Dermis blood vessel endothelial cell (primary cell): Measurements from ENCODE around the gene TAPBP. TPM values are rescaled to one million over a fixed set of nuclear protein-coding genes. Genes with fewer than 3 reads are reported as not detected.
A peak's percentile ranks its signal among the peaks of the same experiment; 100 is the strongest.
"Not testable (repeated sequence)": the region's sequence is repeated elsewhere in the genome, so short reads cannot be mapped to it uniquely, and the experiment has no call there.

Source experiments
- DNase-seq: peaks from one replicate; pipeline ENCODE4 v3.0.0; 2010
- total RNA-seq: library from RNA; depleted of rRNA; stranded (reverse); fragments of >200 nt; gene quantifications from 2 replicates; pipeline ENCODE4 v1.2.3, GENCODE V29; 2014

The TAPBP gene
- total RNA-seq, 1 donor from 2014 or later: 137 TPM

DNA sequence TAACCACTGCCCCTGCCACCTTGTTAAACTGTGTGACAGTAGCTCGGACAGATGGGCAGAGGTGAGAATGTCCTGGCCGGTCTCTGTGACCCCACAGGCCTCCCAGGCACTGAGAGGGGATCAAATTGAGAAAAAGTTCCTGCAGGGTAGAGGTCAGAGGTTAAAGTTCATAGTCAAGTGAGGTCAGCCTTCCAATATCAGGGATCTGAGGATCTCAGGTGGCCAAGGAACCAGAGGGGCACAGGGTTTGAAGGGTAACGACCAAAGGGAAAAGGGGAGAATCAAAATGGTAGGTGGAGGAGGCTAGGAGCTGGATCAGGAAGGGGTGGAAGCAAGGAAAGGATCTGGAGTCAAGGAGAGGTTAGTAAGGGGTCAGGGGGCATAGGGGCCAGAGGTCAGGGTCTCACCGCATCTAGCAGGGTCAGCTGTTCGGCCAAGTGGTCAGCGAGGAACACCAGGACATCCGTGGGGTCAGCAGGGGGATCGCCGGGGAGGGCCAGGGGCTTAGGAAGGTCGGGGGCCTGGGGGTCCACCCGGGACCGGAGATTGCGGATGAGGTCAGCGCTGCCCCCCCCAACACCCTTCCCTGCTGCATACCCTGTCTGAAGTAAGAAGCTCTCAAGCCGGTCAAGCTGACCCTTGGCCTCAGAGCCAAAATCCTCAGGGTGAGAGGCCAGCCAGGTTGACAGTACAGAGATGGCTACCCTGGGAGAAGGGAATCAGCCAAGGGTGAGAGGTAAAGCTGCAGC is 18.1 kb downstream of the TAPBP start:
- DNase-seq: no peak

DNA sequence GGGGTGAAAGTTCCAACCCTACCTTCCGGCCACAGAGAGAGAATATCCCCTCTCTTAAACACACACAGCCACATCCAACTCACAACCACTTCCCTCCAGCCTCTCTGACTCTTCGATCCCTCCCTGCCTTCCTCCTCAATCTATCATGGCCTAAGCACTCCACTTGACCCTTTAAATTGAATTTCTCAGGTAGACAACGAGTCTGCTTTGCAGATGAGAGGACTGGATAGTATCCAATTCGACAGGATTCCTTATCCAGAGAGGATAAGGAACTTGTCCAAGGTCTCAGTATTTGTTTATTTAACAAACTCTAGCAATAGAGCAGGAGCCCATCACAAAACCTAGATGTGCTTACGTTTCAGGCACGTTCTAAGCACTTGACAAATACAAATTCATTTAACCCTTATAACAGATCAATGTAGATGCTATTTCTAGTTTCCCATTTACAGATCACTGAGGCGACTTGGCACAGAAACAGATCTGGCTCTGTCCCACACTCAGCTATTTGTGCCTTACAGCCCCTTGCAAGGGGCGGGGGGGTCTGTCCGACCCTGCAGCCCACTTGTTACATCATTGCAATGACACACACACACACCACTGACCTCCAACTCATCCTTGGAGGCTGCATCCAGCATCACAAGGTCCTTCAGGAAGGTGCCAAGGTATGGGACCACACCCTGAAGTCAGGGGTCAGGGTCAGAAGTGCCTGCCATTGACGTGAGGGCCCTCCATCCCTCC is 19.6 kb downstream of the TAPBP start:
- DNase-seq: no peak

DNA sequence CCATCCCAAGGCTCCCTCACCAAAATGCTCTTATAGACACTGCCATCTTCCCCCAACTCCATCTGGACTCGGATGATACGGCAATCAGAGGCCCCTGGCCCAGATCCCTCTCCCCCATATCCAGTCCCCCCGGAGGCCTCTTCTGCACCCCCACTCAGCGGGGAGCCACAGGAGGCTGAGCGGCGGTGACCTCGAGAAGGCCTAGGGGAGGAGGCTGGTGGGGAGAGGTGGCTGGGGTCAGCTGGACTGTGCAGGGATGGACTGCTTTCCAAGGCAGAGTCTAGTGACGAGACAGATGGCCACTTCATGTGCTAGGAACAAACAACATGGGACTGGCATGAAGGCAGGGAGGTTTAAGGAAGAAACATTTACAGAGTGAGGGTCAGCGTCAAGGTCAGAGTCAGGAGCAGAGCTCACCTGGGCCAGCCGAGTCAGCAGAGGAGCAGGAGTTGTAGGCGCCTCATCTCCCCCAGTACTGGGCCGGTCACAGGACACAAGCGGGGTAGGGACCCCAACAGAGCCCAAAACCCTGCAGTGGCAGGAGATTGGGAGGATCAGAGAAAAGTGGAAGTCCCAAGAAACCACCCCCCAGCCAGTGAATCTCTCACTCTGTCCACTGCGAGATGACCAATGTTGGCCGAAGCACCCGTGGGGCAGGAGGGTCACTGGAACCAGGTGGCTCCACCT is 20.7 kb downstream of the TAPBP start:
- no peak for DNase-seq

DNA sequence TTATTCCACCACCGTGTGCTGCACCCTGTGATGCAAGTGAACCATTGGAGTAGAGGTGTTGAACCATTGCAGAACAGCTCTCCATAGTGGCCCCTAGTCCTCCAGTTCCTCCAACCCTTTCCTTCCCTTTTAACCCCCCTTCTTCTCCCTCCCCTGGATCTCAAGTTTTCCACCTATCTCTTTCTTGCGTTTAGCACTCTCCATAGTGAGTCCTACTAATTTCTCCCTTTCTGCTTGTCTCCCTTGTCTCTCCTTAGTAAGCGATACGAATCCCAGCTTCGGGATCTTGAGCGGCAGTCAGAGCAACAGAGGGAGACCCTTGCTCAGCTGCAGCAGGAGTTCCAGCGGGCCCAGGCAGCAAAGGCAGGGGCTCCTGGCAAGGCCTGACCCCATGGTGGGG is 23.4 kb downstream of the TAPBP start:
- DNase-seq: no peak

DNA sequence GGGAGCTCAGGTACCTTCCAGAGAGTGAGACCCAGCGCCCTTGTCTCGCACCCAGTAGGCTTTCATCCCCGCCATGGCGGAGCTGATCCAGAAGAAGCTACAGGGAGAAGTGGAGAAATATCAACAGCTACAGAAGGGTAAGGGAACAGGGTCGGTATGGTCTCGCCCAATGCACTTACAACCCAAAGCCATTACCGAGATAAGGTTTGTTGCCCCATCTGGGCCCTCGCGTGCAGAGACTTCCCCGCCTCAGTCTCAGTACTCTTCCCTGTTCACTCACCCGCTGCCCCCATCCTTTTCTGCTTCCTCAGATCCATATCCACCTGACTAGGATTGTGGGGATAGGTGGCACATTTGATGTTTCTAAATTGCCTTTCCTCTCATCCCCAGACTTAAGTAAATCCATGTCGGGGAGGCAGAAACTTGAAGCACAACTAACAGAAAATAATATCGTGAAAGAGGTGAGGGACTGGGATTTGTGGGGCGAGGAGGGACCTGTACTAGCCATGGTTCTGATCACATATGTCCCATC is 24.0 kb downstream of the TAPBP start:
- DNase-seq: no peak

- peak; percentile 92 for DNase-seq
These were observed 24.7 kb downstream of the TAPBP start, which contains the start of the genes PFDN6 and WDR46 for GRCh38 chr6:33288921-33289783. Gene PFDN6 (plus strand): TSS chr6:33289601. CDS start chr6:33289857, 256 bp downstream. Gene WDR46 (minus strand): TSS chr6:33289239. CDS start chr6:33289170, 69 bp downstream.

GRCh38 chr6:33288141-33288920 is 25.5 kb downstream of the TAPBP start:
- DNase-seq: peak; percentile 12

DNA sequence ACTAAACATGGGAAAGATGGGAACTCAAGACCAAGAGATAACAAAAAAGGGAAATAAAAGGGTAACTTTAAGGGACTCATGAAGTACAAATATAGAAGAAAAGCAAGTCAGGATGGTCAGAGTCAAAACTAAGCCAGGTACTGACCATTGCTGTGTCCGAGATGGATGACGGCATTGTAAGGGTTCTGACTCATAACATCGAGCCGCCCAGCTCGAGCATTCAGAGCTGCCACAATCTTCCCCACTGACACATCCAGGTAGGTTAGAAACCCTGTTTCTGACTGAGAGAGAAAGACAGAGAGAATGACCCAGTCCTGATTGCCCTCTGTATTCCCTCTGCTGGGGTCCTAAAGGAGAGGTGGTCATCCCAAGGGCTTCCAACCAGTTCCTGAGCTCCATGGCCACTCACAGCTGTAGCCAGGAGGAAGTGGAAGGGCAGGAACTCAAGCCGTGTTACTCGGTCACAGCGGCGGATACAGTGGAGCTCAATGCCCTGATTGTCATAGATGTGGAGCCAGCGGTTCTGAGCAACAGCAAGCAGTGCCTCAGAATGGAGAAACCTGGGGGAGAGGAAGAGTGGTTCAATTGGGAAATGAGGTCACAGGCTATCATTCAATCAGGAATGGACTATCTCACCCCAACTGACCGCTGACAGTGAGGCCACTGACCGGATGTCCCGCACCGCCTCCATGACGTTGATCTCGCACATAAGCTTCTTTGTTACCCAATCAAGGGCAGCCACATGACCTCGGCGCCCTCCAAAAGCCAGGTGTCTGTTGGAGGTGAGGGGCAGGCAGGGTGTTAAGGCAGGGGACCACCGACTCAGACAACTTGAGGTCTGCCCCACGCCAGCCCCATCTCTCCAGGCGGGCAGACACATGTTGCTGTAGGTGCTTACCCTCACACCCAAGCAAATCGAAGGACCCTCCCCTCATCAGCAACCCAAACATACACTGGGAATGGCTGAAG is 26.6 kb downstream of the TAPBP start:
- DNase-seq: no peak

GRCh38 chr6:33285214-33285613 is 28.7 kb downstream of the TAPBP start:
- DNase-seq: not testable (repeated sequence)

DNA sequence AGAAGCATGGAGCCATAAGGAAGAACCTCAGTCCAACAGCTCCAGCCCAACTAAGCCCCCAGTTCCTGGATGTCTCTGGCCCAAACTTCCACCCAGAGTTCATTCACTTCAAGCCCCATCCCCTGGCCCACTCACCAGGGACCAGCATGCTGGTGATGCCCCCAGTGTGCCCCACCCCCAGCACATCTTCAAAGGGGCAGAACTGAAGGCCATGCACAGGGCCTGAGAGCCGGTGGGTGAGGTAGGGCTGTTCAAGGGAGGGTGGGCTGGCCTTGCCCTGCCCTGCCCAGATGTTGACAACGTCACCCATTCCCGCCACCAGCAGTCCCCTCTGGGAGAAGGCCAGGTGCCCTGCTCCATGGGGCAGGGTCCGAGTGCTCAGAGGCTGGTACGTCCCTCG is 33.3 kb downstream of the TAPBP start:
- no peak for DNase-seq

GRCh38 chr6:33279971-33280511 is 33.8 kb downstream of the TAPBP start:
- DNase-seq: peak; percentile 84

- no peak for DNase-seq
These were observed 34.6 kb downstream of the TAPBP start for GRCh38 chr6:33279257-33279695.

GRCh38 chr6:33278810-33279209 is 35.1 kb downstream of the TAPBP start:
- no peak for DNase-seq

GRCh38 chr6:33278392-33278741 is 35.5 kb downstream of the TAPBP start:
- no peak for DNase-seq

DNA sequence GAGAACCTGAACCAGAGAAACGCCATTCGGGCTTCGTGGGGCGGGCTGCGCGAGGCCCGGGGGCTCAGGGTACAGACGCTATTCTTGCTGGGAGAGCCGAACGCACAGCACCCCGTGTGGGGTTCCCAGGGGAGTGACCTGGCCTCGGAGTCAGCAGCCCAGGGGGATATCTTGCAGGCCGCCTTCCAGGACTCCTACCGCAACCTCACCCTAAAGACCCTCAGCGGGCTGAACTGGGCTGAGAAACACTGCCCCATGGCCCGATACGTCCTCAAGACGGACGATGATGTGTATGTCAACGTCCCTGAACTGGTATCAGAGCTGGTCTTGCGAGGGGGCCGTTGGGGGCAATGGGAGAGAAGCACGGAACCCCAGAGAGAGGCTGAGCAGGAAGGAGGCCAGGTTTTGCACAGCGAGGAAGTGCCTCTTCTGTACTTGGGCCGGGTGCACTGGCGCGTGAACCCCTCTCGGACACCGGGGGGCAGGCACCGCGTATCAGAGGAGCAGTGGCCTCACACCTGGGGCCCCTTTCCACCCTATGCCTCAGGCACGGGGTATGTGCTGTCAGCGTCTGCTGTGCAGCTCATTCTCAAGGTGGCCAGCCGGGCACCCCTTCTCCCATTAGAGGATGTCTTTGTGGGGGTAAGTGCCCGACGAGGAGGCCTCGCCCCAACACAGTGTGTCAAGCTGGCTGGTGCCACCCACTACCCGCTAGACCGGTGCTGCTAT is 36.1 kb downstream of the TAPBP start:
- peak; percentile 20 for DNase-seq

DNA sequence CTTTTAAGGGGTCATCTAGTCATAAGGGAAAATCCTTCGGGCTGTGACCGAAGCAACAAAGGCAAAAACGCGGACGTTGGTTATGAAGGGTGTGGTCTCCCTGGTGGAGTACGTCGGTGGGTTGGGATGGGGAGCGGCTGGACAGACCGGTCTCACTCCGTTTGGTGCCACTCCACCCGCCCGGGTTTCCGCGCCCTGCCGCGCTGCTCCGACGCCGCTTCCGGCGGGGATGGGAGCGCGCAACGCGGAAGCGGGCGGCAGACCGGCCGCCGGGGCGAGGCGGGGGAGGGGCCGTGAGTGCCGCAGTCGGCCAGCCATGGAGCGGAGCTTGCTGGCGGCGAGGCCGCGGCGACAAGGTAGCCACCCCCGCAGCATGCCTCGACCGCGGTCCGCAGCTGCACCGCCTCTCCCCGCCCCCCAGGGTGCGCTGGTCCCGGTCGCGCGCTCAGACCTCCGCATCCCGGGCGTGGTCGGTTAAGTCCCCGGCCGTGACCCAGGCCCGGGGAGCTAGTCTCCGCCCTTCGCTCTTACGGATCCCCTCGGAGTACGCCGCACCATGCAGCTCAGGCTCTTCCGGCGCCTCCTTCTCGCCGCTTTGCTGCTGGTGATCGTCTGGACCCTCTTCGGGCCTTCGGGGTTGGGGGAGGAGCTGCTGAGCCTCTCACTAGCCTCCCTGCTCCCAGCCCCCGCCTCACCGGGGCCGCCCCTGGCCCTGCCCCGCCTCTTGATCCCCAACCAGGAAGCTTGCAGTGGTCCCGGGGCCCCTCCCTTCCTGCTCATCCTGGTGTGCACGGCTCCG is 36.8 kb downstream of the TAPBP start, which contains the start of gene B3GALT4:
TSS of gene B3GALT4 (plus strand) at position 260 of the 799 bp plus-strand sequence. CDS start at position 557, 297 bp downstream.
- DNase-seq: peak; percentile 67

DNA sequence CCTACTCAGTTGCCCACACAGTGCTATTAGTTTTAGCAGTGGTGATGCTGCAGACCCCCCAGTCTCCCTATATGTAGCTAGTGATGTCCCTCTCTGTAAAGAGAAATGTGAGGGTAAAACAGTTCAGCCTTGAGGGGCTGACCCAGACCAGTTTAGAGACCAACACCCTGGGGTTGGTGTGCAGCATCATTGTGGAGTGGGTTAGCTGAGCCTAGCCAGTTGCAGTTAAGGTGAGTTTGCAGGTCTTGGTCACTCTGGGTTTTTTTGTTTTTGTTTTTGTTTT is 37.4 kb downstream of the TAPBP start:
- DNase-seq: no peak
